HG03354 (cell line): ENCODE data around the gene SH3D19.

Experiments
- ATAC-seq: cut with Tn5 transposase; IDR thresholded peaks from one replicate; pipeline ENCODE4 v1.9.1; 2021; ENCODE audit warnings: mild to moderate bottlenecking; ENCODE audit not compliant: unreplicated experiment, poor library complexity, severe bottlenecking

SH3D19 gene

DNA sequence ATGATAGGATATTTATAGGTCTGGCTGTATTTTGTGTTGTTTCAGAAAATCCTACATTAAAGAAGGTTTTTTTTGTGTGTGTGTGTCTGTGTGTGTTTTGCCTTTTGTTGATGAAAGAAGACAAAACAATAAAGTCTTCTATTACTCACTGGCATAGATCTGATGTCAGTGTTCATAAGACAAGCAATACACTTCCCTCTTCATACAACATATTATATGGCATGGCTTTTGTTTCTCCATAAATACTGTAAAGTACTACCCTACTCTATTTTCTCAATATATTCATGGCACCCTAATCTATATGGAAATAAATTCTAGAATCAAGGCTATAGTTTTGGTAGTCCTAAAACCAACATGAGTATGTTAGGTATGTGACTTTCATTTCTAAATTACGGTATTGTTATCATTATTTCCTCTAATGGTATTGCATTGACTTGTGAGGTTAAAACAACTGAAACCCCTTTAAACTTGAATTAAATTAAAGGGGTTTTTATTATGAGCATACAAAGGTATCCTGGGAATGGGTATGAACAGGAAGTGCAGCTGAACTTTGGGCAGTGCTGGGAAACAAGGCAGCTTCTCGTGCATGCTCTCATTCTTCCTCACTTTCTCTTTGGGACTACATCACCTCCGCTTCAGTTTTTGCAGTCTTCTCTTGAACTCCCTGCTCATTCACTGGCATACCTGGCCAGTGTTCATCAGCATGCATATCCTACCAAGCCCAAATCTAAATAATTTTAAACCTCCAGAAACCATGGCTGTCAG lies 119.0 kb downstream of the SH3D19 start:
- ATAC-seq = no peak

DNA sequence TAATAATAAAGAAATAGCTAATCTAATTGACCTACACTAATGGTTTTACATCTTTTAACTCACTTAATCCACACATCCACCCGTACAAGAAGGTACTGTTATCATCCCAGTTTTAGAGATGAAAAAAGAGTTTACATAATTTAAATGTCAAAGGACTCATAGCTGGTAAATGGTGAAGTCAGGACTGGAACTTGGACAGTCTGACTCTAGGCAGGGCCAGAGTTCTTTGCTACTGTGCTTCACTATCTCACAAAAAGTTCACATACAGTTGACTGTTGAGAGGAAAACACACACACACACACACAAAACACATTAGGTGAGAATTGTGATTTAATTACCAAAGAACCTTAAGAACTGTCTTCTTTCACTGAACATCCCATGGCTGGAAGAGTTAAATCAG lies 119.7 kb downstream of the SH3D19 start:
- ATAC-seq = no peak

DNA sequence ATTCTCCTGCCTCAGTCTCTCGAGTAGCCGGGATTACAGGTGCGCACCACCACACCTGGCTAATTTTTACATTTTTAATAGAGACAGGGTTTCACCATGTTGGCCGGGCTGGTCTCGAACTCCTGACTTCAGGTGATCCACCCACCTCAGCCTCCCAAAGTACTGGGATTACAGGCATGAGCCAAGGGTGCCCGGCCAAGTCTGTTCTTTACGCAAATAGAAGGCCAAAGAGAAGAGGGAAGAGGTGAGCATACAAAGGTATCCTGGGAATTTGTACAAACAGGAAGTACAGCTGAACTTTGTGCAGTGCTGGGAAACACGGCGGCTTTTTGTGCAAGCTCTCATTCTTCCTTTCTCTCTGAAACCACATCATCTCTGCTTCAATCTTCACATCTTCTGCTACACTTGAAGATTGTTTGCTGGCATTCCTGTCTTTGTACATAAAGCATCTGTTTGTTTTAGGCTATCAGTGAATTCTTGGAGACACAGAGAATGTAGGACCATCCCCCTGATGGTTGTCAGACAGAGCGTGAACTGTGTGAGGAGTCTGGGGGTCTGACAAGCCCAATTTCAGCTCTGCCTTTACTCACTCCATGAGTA lies 120.4 kb downstream of the SH3D19 start:
- no peak for ATAC-seq

DNA sequence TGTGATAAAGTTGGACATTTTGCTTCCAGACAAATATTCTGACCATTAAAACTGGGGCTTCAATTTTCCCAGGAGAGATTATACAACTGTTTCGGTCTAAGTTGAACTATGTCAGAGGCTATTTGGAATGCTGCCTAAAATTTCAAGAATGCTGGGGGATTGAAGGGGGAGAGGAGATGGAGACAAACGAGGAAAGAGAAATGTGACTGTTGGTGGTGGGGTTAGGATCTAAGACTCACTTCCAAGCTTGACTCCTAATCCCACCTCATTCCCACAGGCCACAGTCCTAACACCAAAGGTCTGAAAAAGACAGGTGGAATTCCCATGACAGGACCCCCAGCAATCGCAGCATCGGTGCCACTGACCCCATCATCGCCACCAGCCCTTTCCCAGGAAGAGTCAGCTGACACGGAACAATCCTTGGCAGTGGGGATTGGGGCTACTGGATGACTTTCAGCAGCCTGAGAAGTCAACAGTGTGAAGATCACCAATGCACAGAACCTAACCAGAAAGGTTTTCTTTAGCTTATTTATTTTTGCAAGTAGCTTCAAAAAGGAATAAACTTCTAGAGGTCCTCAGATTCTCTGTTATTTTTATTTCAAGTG lies 122.5 kb downstream of the SH3D19 start:
- no peak for ATAC-seq

DNA sequence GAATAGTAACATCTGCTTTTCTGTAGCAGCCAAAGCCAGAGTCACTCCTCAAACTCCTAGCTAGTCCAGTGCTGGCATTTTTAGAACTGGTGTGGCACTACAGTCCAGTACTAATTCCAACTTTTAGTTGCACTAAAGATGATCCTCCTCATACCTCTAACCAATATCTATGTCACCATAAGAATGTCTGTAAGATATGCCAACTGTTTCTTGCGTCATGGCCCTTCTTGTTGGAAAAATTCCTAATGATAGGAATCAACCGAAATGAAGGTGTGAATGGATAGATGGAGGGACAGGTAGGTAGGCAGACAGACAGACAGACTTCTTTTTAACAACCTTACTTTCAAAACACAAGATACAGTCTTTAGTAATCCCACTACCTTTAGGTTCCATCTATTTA lies 123.0 kb downstream of the SH3D19 start:
- no peak for ATAC-seq

DNA sequence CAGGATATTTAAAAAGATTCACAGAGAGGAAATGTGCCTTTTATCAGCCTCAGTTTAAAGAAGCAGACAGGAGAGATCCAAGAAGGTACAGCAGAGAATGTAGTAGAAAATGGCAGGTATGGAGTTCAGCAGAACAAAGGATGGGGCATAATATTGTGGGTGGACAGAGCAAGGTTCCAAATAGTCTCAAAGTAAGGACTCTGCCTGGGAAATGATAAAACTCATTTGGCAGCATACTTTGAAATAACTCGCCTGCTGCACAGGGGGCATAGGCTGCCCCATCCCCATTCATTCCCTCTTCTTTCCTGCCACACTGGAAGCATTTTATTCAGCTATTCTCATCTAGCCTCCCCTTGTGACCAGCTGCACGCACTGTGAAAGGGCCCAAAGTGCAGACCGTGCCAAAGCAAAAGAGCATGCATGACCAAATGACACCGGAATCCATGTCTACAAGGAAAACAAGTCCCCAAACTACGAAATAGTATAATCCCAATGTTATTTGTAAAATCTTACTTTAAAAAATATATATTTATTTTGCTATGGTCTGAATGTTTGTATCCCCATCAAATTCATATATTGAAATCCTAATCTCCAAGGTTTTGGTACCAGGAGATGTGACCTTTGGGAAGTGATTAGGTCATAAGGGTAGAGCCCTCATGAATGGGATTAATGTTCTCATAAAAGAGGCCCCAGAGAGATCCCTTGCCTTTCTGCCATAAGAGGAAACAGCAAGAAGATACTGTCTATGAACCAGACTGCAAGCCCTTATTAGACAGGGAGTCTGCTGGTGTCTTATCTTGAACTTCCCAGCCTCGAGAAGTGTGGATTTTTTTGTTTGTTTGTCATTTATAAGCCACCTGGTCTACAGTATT lies 125.8 kb downstream of the SH3D19 start:
- ATAC-seq = no peak

DNA sequence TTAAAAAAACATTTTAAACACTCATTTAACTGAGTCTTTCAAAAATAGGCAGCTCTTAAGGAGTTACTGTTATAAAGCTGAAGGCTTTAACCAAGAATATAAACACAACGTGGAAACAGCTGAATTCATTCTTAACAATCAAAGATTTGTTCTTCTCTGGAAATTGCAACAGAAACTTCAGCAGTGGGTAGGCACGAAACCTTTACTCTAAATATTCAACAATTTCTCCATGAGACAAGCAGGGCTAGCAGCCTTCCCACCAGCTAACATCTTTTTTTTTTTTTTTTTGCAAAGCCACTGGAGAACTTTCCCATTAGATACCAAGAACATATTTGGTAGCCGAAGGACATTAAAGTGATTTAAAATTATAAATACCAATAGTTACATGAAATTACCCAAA lies 126.7 kb downstream of the SH3D19 start:
- no peak for ATAC-seq

DNA sequence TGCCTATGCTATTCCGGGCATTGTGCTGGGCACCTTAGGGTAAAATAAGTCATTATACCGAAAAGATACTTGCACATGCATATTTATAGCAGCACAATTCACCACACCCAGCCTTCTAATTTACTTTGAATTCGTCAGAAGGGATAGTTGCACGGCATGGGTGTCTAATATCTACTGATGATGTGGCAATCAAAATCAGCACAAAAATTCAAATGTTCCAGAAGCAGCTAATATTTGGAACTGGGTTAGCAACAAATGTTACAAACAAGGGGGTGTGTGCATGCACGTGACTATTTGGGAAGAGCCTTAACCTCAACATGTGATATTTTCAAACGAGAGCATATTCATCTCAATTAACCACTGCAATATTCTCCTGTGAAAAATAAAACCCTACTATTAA lies 128.2 kb downstream of the SH3D19 start:
- ATAC-seq = no peak

DNA sequence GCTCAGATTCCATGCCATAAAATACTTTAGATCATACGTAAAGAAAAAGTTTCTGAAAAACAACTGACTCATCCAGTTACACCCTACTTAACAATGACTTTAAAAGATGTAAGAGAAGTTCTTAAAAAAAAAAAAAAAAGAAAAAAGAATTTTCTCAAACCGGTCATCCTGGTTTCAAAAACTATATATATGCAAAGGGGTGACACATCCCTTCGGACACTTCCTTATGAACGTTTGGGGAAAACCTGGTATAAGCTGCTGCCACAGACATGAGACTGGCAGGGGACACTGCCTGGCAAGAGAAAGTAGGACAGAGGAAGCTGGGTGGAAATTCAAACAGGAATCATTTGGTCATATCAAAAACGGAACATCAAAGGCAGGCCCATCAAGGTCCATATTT lies 129.6 kb downstream of the SH3D19 start:
- no peak for ATAC-seq

DNA sequence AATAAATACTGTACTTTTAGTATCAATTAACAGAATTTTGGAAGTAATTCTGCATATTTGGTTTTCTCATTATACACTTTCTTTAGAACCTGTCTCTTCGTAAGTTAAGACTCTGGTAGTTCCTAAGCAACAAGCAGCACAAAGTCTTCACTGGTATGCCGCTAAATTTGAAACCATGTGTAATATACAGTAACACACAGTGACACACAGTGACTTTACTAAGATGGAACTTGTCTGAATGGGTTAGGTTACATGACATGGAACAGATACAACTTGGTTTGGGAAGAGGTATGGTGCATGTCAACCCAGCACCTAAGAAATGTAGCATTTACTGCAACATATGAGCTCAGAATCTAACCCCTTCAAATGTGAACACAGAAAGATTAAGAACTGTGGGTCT lies 132.0 kb downstream of the SH3D19 start:
- no peak for ATAC-seq

DNA sequence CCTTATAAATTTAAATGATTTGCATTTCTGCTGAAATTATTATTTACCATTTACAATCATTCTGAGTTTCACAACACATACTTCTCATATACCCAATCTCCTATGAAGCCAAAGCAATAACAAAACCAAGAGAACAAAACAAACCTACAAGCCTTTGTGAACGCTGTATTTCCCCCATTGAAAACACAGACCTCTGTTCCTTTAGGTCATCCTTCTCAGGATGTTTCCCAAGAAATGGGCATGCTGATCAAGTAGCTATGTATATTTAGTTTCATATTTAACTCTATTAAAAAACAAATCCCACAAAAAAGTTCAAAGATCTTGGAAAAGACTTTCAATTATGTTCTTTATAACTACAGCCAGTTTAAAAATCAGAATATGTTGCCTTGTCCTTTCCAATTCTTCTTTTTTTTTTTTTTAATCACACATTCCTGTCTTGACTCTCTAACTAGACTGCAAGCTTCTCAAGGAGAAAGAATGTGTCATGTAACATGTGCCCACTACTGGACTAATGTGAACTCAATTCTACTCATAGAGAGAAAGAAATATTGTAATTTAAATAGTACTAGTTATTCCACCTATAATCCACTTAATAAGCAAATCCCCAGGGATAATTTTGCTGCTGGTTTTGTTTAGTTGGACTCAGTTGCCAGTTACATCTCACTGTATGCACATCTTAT lies 132.7 kb downstream of the SH3D19 start:
- ATAC-seq = no peak

DNA sequence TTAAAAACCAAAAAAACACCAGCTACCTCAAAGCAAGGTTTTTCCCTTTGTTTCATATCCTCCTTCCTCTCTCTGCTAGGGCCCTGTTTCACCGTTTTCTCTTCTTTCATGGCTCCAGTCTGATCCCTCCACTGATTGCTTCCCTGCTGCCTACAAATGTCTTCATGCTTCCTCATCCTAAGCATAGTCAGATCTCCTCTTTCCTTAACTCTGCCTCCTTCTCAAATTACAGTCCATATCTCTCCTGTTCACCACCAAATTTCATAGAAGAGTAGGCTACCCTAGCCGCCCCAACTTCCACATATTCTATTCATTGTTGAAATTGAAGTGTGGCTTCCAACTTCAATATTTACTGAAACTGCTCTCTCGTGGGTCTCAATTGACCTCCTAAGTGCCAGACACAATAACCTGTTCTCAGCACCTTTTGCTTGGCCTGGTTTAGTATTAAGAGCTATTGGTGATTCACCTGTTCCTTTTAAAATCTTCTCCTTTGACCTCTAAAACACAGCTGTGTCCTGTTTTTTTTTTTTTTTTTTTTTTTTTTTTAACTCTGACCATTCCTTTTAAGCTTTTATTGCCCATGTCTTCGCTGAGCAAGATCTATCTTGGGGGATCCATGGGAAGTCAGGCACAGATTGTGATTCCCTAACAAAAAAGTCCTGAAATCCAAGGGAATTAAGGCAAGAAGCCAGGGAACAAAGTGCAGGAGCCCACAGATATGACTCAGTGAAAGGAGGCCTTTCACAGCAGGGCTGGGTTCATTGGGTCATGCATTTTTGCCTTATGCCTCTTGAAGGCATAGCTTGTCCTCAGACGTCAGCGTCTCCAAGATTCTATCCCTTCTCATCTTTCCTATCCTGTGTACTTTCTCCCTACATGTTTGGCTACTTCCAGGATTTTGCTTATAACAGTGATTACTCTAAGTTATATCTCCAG lies 140.6 kb downstream of the SH3D19 start:
- no peak for ATAC-seq

DNA sequence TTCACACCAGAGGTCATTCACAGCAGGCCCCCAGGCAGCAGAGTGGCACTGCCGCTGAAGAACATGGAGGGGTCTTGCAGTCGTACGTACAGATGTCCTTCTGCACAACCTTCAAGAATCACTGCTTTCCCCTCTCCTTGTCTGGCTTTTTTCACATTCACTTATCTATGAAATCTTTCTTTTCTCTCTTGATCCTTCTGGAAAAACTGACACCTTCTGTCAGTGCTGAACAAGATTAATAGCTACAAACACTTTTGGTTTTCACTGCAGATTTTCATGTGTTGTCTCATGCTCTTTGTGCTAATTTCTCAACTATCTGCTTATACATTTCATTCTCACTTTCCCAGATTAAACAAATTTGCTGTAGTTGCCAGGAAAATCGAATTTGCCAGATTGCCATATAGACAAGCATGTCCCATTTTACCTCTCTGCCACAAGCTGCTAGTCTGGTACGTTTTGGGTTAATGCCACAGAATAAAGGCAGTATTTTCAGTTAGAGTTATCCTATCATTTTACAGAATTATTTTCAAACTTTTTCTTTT lies 142.9 kb downstream of the SH3D19 start:
- ATAC-seq = no peak

DNA sequence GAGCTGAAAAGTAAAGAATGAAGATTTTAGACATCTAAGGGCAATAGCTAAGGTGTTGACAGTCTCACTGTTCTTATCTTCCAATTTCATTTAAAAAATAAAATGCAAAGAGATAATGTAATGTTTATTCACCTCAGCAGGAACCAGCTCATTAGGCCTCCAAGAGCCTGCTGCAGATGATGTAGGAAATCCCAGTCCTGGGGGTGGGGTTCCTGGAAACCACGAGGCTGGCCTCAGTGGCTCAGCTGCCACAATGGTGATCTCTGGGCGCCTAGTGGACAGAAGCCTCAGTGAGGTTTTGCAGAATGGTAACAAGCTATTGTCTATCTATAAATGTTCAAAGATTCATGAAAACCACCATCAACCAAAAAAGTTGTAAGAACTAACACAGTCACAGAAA lies 148.7 kb downstream of the SH3D19 start:
- no peak for ATAC-seq

DNA sequence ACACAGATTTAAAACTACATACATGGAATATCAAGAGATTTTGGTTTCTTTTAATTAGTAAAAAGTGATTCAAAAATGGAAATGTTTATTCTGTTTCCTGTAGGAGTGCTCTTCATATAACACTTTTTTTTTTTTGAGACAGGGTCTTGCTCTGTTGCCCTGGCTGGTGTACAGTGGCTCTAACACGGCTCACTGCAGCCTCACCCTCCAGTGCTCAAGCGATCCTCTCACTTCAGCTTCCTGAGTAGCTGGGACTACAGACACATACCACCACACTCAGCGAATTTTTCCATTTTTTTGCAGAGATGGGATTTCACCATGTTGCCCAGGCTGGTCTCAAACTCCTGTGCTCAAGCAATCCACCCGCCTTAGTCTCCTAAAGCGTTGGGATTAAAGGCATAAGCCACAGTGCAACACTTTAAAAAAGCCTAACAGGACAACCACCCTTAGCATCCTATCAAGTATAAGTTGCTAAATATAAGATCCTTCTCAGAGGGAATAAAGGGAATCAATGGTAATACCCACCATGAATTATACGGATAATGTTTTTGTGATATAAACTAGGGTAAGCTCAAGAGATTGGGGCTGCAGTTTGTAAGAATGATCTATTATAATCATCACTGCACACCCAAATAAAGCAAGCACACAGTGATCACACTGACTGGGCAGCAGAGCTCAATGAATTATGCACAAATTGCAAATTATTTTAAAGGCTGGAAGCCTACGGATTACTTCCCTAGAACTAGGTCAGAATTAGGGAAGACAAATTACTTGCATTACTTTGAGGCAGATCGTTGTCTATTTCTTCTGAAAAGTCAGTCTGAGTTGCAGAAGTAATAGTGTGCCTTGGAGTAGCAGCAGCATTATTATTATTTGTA lies 149.4 kb downstream of the SH3D19 start:
- ATAC-seq = no peak

DNA sequence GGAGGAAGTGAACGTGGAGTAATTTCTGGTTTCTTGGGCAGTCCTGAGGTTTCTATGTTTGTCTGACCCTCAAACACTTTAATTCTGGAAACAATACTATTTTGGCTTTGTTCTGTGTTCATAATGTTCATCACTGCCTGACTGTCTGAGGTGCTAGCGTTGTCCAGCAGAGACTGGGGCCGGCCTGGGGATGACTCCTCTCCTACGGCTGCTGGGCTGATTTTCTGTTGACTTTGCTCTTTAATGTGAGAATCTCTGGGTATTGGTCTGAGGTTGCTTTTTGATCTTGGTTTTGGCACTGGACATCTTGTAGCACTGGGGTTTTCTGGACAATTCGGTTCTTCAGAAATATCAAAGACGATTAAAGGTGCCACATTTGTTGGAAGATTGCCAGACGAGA lies 150.2 kb downstream of the SH3D19 start:
- ATAC-seq = no peak

DNA sequence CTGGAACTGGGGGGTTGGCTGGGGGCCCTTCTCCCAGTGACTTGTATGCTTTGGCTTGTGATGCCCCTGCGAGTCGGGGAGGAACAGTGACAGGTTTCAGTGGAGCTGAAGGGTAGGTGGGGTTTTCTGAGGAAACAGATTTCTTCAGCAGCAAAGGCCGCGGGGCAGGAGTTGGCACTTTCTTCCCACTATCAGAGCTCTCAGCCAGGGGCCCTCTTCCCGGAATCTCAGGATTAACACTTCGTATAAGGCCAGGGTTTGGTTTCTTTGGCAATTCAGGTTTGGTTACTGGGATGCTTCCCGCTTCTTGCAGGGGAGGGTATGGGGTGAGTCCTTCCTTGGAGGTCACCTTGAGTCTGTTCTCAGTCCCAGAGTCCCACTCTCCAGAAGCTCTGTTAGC lies 150.6 kb downstream of the SH3D19 start:
- ATAC-seq = no peak

DNA sequence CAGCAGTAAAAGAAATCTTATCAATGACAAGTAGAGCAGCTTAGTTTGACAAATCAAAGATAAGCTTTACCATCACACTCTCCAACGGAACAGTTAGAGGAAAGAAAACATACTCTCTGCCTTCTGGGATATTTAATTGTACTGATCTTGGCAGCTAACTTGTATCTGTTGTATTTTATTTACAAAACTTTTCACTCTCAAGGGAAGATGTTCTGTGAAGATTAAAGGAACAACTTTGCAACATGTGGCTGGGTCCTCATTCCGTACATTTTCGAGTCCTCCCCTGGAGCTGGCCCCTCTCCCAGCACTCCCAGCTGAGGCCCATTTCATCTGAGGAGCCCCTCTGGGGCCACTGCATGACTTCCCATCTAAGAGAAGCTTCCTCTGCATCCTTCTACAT lies 151.5 kb downstream of the SH3D19 start:
- no peak for ATAC-seq
